ENCODE data around the gene CALD1. TPM values are rescaled to one million over a fixed set of nuclear protein-coding genes. Genes with fewer than 3 reads are reported as not detected.
A peak's percentile ranks its signal among the peaks of the same experiment; 100 is the strongest.

The CALD1 gene, protein sequence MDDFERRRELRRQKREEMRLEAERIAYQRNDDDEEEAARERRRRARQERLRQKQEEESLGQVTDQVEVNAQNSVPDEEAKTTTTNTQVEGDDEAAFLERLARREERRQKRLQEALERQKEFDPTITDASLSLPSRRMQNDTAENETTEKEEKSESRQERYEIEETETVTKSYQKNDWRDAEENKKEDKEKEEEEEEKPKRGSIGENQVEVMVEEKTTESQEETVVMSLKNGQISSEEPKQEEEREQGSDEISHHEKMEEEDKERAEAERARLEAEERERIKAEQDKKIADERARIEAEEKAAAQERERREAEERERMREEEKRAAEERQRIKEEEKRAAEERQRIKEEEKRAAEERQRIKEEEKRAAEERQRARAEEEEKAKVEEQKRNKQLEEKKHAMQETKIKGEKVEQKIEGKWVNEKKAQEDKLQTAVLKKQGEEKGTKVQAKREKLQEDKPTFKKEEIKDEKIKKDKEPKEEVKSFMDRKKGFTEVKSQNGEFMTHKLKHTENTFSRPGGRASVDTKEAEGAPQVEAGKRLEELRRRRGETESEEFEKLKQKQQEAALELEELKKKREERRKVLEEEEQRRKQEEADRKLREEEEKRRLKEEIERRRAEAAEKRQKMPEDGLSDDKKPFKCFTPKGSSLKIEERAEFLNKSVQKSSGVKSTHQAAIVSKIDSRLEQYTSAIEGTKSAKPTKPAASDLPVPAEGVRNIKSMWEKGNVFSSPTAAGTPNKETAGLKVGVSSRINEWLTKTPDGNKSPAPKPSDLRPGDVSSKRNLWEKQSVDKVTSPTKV
- 100 to 1,000 TPM in 11 of 12 donors, not detected in 1; 106 to 268 (median 139) TPM for polyA plus RNA-seq (ENCODE audit: insufficient read length in 12 of 12)
- long read RNA-seq, donor 1, full-length matches to known transcripts = 18 of 372 reads
- long read RNA-seq, donor 1, partial matches to known transcripts = 354 of 372 reads
- long read RNA-seq, donor 1, other reads (novel, unspliced or antisense) = 0 of 372 reads
- long read RNA-seq, donor 2, full-length matches to known transcripts = 14 of 96 reads
- long read RNA-seq, donor 2, partial matches to known transcripts = 82 of 96 reads
- long read RNA-seq, donor 2, other reads (novel, unspliced or antisense) = 0 of 96 reads
- long read RNA-seq, donor 3, full-length matches to known transcripts = 4 of 25 reads
- long read RNA-seq, donor 3, partial matches to known transcripts = 21 of 25 reads
- long read RNA-seq, donor 3, other reads (novel, unspliced or antisense) = 0 of 25 reads
- long read RNA-seq, donor 4, full-length matches to known transcripts = 7 of 52 reads
- long read RNA-seq, donor 4, partial matches to known transcripts = 45 of 52 reads
- long read RNA-seq, donor 4, other reads (novel, unspliced or antisense) = 0 of 52 reads
- long read RNA-seq, donor 5, full-length matches to known transcripts = 18 of 93 reads
- long read RNA-seq, donor 5, partial matches to known transcripts = 75 of 93 reads
- long read RNA-seq, donor 5, other reads (novel, unspliced or antisense) = 0 of 93 reads
- long read RNA-seq, donor 6, full-length matches to known transcripts = 15 of 73 reads
- long read RNA-seq, donor 6, partial matches to known transcripts = 58 of 73 reads
- long read RNA-seq, donor 6, other reads (novel, unspliced or antisense) = 0 of 73 reads
- long read RNA-seq, donor 7, full-length matches to known transcripts = 9 of 52 reads
- long read RNA-seq, donor 7, partial matches to known transcripts = 43 of 52 reads
- long read RNA-seq, donor 7, other reads (novel, unspliced or antisense) = 0 of 52 reads
- long read RNA-seq, donor 8, full-length matches to known transcripts = 10 of 87 reads
- long read RNA-seq, donor 8, partial matches to known transcripts = 77 of 87 reads
- long read RNA-seq, donor 8, other reads (novel, unspliced or antisense) = 0 of 87 reads
- long read RNA-seq, donor 9, full-length matches to known transcripts = 7 of 79 reads
- long read RNA-seq, donor 9, partial matches to known transcripts = 72 of 79 reads
- long read RNA-seq, donor 9, other reads (novel, unspliced or antisense) = 0 of 79 reads
- long read RNA-seq, donor 10, full-length matches to known transcripts = 13 of 70 reads
- long read RNA-seq, donor 10, partial matches to known transcripts = 57 of 70 reads
- long read RNA-seq, donor 10, other reads (novel, unspliced or antisense) = 0 of 70 reads
- long read RNA-seq, donor 11, full-length matches to known transcripts = 9 of 124 reads
- long read RNA-seq, donor 11, partial matches to known transcripts = 115 of 124 reads
- long read RNA-seq, donor 11, other reads (novel, unspliced or antisense) = 0 of 124 reads

DNA sequence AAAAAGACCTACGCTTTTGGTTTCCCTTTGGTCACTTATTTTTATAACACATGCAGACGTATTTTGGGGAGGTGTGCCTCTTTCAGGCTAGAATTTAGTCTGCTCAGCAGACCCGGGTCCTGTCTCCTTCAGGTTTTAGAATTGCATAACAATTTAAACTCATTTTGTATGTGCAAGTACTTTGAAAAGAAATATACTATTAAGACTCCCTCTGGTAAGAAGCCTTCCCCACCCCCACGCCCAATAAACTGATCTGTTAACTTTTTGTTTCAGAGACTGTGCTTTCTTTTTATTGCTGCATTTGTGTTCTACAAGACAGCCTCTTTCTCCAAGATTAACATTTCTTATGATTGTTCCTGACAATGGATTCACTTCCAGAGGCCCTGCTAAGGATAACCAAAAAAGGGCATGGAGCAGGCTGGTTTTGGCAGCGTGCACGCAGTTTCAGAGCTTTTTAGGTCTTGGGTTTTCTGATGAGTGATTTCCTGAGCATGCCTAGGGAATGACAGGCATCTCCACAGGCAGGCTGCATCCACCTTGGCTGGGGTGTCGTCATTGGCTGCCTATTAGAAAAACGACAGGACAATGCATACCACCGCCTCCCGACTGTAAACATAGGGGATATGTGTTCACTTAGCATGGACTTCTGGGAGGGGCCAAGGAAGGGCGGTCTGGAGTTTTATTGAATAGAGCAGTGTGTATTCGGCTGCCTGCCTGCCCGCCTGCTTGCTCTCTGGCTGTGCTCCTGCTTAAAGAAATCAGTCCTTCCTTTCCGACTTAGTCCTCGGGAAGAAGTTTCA lies at the start of gene CALD1:
TSS of gene CALD1 (plus strand) at position 694 of the 800 bp plus-strand sequence. CDS start 88,100 bp downstream, outside the sequence.
- peak; percentile 87 for DNase-seq

- DNase-seq = no peak
These were observed 49.5 kb upstream of the CALD1 start for GRCh38 chr7:134729895-134730294.

DNA sequence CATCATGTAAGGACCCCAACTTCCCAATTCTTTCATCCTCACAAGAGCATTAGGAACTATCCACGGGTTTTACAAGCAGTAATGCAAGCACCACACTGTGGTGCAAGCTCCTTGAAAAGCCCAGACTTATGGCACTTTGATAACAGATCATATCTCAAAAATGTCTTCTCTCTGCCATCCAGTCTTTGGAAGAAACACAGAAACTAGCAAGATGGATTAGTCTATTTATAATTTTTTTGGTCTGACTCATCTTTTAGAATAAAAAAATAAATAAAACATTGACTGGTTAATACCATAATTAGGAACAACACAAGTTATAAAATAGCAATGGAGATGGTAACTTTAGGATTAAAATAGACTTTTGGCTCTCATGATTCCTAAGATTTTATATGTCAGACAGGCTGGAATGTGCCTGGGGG lies 49.0 kb upstream of the CALD1 start:
- no peak for DNase-seq

- DNase-seq = no peak
These were observed 47.8 kb upstream of the CALD1 start for GRCh38 chr7:134731616-134732015.

- DNase-seq = no peak
These were observed 46.7 kb upstream of the CALD1 start for GRCh38 chr7:134732728-134733127.

- DNase-seq = no peak
These were observed 43.1 kb upstream of the CALD1 start for GRCh38 chr7:134736381-134736780.

- DNase-seq = no peak
These were observed 41.7 kb upstream of the CALD1 start for GRCh38 chr7:134737566-134738345.

- DNase-seq = no peak
These were observed 40.1 kb upstream of the CALD1 start for GRCh38 chr7:134739362-134739761.

DNA sequence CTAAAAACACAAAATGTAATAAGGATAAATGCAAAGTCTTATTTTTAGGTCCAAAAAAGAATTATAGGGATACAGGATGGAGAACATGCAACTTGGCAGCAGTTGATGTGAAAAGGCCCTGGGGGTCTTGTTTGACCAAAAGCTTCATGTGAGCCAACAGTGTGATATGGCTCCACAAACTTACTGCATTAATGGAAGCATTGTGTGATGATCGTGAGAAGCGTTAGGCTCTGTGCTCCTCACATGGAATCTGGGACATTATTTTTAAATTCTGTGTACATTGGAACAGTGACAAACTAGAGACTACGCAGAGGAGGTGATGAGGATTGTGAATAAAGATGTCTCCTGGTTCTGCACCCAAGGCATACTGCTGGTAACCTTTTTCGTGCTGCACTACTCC lies 39.1 kb upstream of the CALD1 start:
- no peak for DNase-seq

GRCh38 chr7:134741907-134742635 lies 37.4 kb upstream of the CALD1 start:
- no peak for DNase-seq

- no peak for DNase-seq
These were observed 36.6 kb upstream of the CALD1 start for GRCh38 chr7:134742688-134743350.

- no peak for DNase-seq
These were observed 34.9 kb upstream of the CALD1 start for GRCh38 chr7:134744569-134744968.

DNA sequence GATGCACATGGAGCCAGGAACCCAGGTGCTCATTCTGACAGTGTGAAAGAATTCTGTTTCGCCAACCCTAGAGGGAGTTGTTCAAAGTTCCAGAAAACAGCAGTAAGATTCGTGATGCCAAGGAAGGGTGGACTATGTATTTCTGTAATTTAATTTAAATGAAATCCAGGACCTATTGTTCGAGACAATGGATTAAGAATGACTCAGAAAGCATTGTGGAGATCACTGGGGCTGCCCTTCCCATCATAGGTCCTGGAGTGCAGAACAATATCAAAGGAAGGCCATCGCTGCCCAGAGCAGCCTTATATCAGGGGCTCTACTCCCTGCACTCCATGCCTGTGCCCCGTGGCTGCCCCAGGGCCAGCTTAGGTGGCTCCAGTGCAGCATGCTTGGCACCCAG lies 32.1 kb upstream of the CALD1 start:
- DNase-seq = no peak

DNA sequence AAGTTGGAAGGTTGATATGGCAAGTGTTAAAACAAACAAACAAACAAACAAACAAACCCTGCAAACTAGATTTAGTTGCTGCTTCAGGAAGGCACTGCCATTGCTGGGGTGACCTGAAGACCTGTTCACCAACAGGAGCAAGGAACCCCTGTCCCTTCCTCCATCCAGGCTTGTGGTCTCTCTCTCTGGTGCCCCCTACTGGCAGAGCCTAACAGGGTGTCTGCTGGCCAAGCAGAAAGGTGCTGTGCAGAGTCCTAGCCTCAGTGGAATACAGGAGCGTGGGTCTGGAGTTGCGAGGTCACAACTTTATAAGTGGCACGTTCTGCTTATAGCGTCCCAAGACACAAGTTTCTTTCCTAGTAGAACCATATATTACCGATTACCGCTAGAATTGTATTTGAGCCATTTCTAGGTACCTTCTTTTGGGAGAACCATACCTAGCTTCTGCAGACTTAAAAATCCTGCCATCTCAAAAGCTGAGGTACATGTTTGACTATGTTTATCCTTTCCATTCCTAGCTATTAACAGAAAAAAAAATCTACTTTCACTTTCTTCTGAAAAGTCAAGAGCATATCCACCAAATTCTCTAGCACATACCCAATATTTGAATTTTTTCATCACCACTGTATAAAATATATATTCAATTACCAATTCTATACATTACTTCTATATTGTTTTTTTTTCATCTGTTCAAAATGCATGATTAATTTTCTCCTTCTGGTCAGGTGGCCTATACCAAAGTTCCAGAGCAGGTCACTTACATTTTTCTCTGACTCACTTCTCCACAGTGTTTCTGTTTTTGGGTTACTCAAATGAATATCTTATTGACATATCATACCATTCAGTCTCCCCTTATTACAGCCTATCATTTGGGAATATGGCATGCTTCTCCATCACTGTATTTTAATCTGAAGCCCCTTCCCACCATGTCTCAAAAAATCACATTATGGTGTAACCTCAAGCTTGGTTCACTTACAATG lies 29.1 kb upstream of the CALD1 start:
- no peak for DNase-seq

- no peak for DNase-seq
These were observed 27.3 kb upstream of the CALD1 start for GRCh38 chr7:134752006-134752760.

Data from muscle of arm (tissue), 14 donors.